ENCODE measurements around the gene CLTC. TPM values are rescaled to one million over a fixed set of nuclear protein-coding genes. Genes with fewer than 3 reads are reported as not detected.

The CLTC gene
- total RNA-seq, 1 experiment from 2014 or later: 283 TPM

GRCh38 chr17:59638553-59638952, 18.9 kb downstream of the CLTC start:
- Mint-ChIP-seq H3K4me1 (peaks cover 18% of the 10 kb centered on the region), H3K36me3 (no peaks in the 10 kb centered on the region), H3K9me3 (no peaks in the 10 kb centered on the region), H3K27ac (no peak overlapping the region), H3K4me3 (no peak overlapping the region), H3K27me3 (ENCODE audit: low read depth) (no peaks in the 10 kb centered on the region)
- ChIA-PET CTCF (no interaction called here), POLR2A (interaction anchor here (0.5 kb wide), 1 partner anchor 302 kb away, joined by 3 read pairs; no protein-coding TSS in a partner anchor)
- DNase-seq (ENCODE audit: low spot score) (no peak), ATAC-seq (0 out of 2 replicates have a peak, but pooled peaks have one; percentile 28)
- TF ChIP-seq, protein P1, sequence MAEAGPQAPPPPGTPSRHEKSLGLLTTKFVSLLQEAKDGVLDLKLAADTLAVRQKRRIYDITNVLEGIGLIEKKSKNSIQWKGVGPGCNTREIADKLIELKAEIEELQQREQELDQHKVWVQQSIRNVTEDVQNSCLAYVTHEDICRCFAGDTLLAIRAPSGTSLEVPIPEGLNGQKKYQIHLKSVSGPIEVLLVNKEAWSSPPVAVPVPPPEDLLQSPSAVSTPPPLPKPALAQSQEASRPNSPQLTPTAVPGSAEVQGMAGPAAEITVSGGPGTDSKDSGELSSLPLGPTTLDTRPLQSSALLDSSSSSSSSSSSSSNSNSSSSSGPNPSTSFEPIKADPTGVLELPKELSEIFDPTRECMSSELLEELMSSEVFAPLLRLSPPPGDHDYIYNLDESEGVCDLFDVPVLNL (CRISPR knock-in tag; IDR thresholded peaks at IDR 0.05; ENCODE audit: borderline replicate concordance, low read depth): no peak
- TF ChIP-seq RELA (CRISPR knock-in tag; IDR thresholded peaks at IDR 0.05; ENCODE audit: borderline replicate concordance) (no peak), JAZF1 (CRISPR knock-in tag; IDR thresholded peaks at IDR 0.05) (no peak), TEAD4 (CRISPR knock-in tag; IDR thresholded peaks at IDR 0.05) (no peak), SP1 (CRISPR knock-in tag; conservative IDR thresholded peaks at IDR 0.05) (no peak), E2F5 (CRISPR knock-in tag; IDR thresholded peaks at IDR 0.05) (no peak), ZNF121 (CRISPR knock-in tag; IDR thresholded peaks at IDR 0.05) (no peak), PRRX2 (CRISPR knock-in tag; IDR thresholded peaks at IDR 0.05) (no peak)
- TF ChIP-seq, protein P2, sequence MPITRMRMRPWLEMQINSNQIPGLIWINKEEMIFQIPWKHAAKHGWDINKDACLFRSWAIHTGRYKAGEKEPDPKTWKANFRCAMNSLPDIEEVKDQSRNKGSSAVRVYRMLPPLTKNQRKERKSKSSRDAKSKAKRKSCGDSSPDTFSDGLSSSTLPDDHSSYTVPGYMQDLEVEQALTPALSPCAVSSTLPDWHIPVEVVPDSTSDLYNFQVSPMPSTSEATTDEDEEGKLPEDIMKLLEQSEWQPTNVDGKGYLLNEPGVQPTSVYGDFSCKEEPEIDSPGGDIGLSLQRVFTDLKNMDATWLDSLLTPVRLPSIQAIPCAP (CRISPR knock-in tag; IDR thresholded peaks at IDR 0.05): no peak
- TF ChIP-seq, protein P3, sequence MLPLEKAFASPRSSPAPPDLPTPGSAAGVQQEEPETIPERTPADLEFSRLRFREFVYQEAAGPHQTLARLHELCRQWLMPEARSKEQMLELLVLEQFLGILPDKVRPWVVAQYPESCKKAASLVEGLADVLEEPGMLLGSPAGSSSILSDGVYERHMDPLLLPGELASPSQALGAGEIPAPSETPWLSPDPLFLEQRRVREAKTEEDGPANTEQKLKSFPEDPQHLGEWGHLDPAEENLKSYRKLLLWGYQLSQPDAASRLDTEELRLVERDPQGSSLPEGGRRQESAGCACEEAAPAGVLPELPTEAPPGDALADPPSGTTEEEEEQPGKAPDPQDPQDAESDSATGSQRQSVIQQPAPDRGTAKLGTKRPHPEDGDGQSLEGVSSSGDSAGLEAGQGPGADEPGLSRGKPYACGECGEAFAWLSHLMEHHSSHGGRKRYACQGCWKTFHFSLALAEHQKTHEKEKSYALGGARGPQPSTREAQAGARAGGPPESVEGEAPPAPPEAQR (CRISPR knock-in tag; IDR thresholded peaks at IDR 0.05): no peak

GRCh38 chr17:59641799-59642484, 22.2 kb downstream of the CLTC start:
- Mint-ChIP-seq H3K36me3 (peaks cover 16% of the 10 kb centered on the region), H3K9me3 (no peaks in the 10 kb centered on the region), H3K27ac (peak overlapping the region; percentile 71), H3K4me3 (no peak overlapping the region), H3K4me1 (peaks cover 6% of the 10 kb centered on the region), H3K27me3 (ENCODE audit: low read depth) (no peaks in the 10 kb centered on the region)
- ATAC-seq: no peak
- ChIA-PET CTCF (no interaction called here), POLR2A (no interaction called here)
- DNase-seq (ENCODE audit: low spot score): no peak
- TF ChIP-seq RORB (CRISPR knock-in tag; IDR thresholded peaks at IDR 0.05): no peak
- no peak for TF ChIP-seq FOXP1 (CRISPR knock-in tag; IDR thresholded peaks at IDR 0.05; ENCODE audit: borderline replicate concordance)
- TF ChIP-seq, protein P4, sequence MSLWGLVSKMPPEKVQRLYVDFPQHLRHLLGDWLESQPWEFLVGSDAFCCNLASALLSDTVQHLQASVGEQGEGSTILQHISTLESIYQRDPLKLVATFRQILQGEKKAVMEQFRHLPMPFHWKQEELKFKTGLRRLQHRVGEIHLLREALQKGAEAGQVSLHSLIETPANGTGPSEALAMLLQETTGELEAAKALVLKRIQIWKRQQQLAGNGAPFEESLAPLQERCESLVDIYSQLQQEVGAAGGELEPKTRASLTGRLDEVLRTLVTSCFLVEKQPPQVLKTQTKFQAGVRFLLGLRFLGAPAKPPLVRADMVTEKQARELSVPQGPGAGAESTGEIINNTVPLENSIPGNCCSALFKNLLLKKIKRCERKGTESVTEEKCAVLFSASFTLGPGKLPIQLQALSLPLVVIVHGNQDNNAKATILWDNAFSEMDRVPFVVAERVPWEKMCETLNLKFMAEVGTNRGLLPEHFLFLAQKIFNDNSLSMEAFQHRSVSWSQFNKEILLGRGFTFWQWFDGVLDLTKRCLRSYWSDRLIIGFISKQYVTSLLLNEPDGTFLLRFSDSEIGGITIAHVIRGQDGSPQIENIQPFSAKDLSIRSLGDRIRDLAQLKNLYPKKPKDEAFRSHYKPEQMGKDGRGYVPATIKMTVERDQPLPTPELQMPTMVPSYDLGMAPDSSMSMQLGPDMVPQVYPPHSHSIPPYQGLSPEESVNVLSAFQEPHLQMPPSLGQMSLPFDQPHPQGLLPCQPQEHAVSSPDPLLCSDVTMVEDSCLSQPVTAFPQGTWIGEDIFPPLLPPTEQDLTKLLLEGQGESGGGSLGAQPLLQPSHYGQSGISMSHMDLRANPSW (CRISPR knock-in tag; conservative IDR thresholded peaks at IDR 0.05; ENCODE audit: low read depth): no peak
- TF ChIP-seq, protein P5, sequence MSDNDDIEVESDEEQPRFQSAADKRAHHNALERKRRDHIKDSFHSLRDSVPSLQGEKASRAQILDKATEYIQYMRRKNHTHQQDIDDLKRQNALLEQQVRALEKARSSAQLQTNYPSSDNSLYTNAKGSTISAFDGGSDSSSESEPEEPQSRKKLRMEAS (CRISPR knock-in tag; IDR thresholded peaks at IDR 0.05): no peak
- no peak for TF ChIP-seq AFF4 (CRISPR knock-in tag; IDR thresholded peaks at IDR 0.05; ENCODE audit: borderline replicate concordance)
- TF ChIP-seq PRRX2 (CRISPR knock-in tag; IDR thresholded peaks at IDR 0.05): no peak
- TF ChIP-seq CREM (CRISPR knock-in tag; IDR thresholded peaks at IDR 0.05): no peak
- TF ChIP-seq NFE2L1 (CRISPR knock-in tag; IDR thresholded peaks at IDR 0.05): no peak
- no peak for TF ChIP-seq ETV6 (CRISPR knock-in tag; IDR thresholded peaks at IDR 0.05)
- TF ChIP-seq EMX1 (CRISPR knock-in tag; IDR thresholded peaks at IDR 0.05): no peak
- TF ChIP-seq TP53 (CRISPR knock-in tag; IDR thresholded peaks at IDR 0.05): no peak
- TF ChIP-seq GRHL2 (CRISPR knock-in tag; IDR thresholded peaks at IDR 0.05; ENCODE audit: insufficient replicate concordance, severe bottlenecking): no peak
- no peak for TF ChIP-seq GTF2I (CRISPR knock-in tag; conservative IDR thresholded peaks at IDR 0.05)
- TF ChIP-seq ZNF671 (CRISPR knock-in tag; IDR thresholded peaks at IDR 0.05): no peak
- TF ChIP-seq ZNF219 (CRISPR knock-in tag; IDR thresholded peaks at IDR 0.05; ENCODE audit: borderline replicate concordance): no peak
- TF ChIP-seq JAZF1 (CRISPR knock-in tag; IDR thresholded peaks at IDR 0.05): no peak

All from WTC11 (cell line).